NCI-H2196 treated with DMSO at 0.1 percent for 48 hours (cell line): Measurements from ENCODE around the gene ENPP5.
A peak's percentile ranks its signal among the peaks of the same experiment; 100 is the strongest.

Experiments used
- DNase-seq: peaks from one replicate; lab custom pipeline; 2025; ENCODE audit not compliant: unreplicated experiment; lab: John Stamatoyannopoulos, UW

ENPP5 gene

GRCh38 chr6:46113370-46113769 is 57.4 kb downstream of the ENPP5 start:
- peak; percentile 59 for DNase-seq
